Measurements from ENCODE around the gene GRHL1.

The GRHL1 gene

DNA sequence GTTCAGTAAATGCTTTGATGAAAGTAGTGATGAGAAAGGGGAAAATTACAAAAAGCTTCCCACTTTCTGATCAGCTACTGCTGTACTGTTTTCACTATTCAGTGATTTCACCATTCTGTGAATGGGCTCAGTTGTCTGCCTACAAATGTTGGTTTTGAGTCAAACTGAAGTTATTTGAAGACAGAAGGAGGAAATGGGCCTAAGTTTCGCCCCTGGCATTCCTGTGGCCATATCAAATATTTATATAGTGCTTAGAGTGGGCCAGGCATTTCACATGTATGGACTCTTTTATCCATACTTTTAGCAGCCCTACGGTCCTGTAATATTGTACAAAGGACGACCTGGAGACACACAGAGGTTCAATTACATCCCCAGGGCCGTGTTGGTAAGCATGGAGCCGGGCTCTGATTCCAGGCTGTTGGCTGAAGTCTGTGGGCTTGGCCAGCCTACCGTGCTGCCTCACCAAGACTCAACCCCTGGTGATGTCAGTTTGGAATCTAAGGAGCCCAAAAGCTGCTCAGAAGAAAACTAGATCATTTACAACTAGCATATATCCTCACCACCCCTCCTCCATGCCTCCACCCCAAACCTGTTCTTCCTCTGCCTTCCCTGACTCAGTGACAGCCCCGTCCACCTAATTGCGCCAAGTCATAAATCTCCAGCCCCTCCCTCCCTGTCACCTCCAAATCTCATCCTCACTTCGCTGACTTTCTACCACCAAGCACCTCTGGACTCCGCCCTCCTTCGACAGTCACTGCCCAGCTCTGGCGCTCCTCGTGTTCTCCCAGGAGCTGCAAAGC is 10.1 kb upstream of the GRHL1 start:
- no peaks in the 10 kb centered on the region for H3K27me3 ChIP-seq (ENCODE audit: insufficient read depth, low read length, poor library complexity)
- H3K27ac ChIP-seq (ENCODE audit: low read length) = no peak overlapping the region
- ATAC-seq (ENCODE audit: insufficient read depth, low read depth) (no peak), DNase-seq (no peak)
- H3K9me3 ChIP-seq (ENCODE audit: insufficient read depth, low read length, severe bottlenecking) = no peaks in the 10 kb centered on the region
- TF ChIP-seq, protein P1, sequence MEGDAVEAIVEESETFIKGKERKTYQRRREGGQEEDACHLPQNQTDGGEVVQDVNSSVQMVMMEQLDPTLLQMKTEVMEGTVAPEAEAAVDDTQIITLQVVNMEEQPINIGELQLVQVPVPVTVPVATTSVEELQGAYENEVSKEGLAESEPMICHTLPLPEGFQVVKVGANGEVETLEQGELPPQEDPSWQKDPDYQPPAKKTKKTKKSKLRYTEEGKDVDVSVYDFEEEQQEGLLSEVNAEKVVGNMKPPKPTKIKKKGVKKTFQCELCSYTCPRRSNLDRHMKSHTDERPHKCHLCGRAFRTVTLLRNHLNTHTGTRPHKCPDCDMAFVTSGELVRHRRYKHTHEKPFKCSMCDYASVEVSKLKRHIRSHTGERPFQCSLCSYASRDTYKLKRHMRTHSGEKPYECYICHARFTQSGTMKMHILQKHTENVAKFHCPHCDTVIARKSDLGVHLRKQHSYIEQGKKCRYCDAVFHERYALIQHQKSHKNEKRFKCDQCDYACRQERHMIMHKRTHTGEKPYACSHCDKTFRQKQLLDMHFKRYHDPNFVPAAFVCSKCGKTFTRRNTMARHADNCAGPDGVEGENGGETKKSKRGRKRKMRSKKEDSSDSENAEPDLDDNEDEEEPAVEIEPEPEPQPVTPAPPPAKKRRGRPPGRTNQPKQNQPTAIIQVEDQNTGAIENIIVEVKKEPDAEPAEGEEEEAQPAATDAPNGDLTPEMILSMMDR (IDR thresholded peaks at IDR 0.05; ENCODE audit: borderline replicate concordance, extremely low read depth, low read length, poor library complexity, severe bottlenecking) = no peak
- TF ChIP-seq EZH2 (IDR thresholded peaks at IDR 0.05; ENCODE audit: borderline replicate concordance, low read depth, low read length, severe bottlenecking) = no peak
- no peak overlapping the region for H2AFZ ChIP-seq (ENCODE audit: low read depth, low read length)
- no peak overlapping the region for H3K4me2 ChIP-seq (ENCODE audit: insufficient read depth, low read length)
- no peak overlapping the region for H3K9ac ChIP-seq (ENCODE audit: low read depth, low read length)
- no peaks in the 10 kb centered on the region for H4K20me1 ChIP-seq (ENCODE audit: insufficient read depth, low read length)
- no peaks in the 10 kb centered on the region for H3K36me3 ChIP-seq (ENCODE audit: insufficient read depth, low read length)
- H3K4me3 ChIP-seq (ENCODE audit: low read depth in 1 of 2, low read length in 2 of 2) = no peak overlapping the region
- H3K79me2 ChIP-seq (ENCODE audit: insufficient read depth, low read length) = no peaks in the 10 kb centered on the region
- H3K4me1 ChIP-seq (ENCODE audit: insufficient read depth, low read length) = no peaks in the 10 kb centered on the region

GRCh38 chr2:9941996-9942390 is 9.5 kb upstream of the GRHL1 start:
- no peak overlapping the region for H3K4me3 ChIP-seq (ENCODE audit: low read depth in 1 of 2, low read length in 2 of 2)
- H3K79me2 ChIP-seq (ENCODE audit: insufficient read depth, low read length) = no peaks in the 10 kb centered on the region
- ATAC-seq (ENCODE audit: insufficient read depth, low read depth) (no peak), DNase-seq (no peak)
- TF ChIP-seq, protein P1 (IDR thresholded peaks at IDR 0.05; ENCODE audit: borderline replicate concordance, extremely low read depth, low read length, poor library complexity, severe bottlenecking) = no peak
- TF ChIP-seq EZH2 (IDR thresholded peaks at IDR 0.05; ENCODE audit: borderline replicate concordance, low read depth, low read length, severe bottlenecking) = no peak
- H4K20me1 ChIP-seq (ENCODE audit: insufficient read depth, low read length) = no peaks in the 10 kb centered on the region
- no peak overlapping the region for H3K9ac ChIP-seq (ENCODE audit: low read depth, low read length)
- H3K9me3 ChIP-seq (ENCODE audit: insufficient read depth, low read length, severe bottlenecking) = no peaks in the 10 kb centered on the region
- H3K4me2 ChIP-seq (ENCODE audit: insufficient read depth, low read length) = no peak overlapping the region
- H2AFZ ChIP-seq (ENCODE audit: low read depth, low read length) = no peak overlapping the region
- H3K36me3 ChIP-seq (ENCODE audit: insufficient read depth, low read length) = no peaks in the 10 kb centered on the region
- H3K27ac ChIP-seq (ENCODE audit: low read length) = no peak overlapping the region
- no peaks in the 10 kb centered on the region for H3K27me3 ChIP-seq (ENCODE audit: insufficient read depth, low read length, poor library complexity)
- no peaks in the 10 kb centered on the region for H3K4me1 ChIP-seq (ENCODE audit: insufficient read depth, low read length)

- Histone ChIP-seq H3K79me2 (ENCODE audit: insufficient read depth, low read length) (no peaks in the 10 kb centered on the region), H3K27ac (ENCODE audit: low read length) (no peak overlapping the region), H3K4me2 (ENCODE audit: insufficient read depth, low read length) (no peak overlapping the region), H3K4me1 (ENCODE audit: insufficient read depth, low read length) (no peaks in the 10 kb centered on the region), H3K36me3 (ENCODE audit: insufficient read depth, low read length) (no peaks in the 10 kb centered on the region), H3K27me3 (ENCODE audit: insufficient read depth, low read length, poor library complexity) (no peaks in the 10 kb centered on the region), H4K20me1 (ENCODE audit: insufficient read depth, low read length) (no peaks in the 10 kb centered on the region), H2AFZ (ENCODE audit: low read depth, low read length) (no peak overlapping the region), H3K4me3 (ENCODE audit: low read depth in 1 of 2, low read length in 2 of 2) (no peak overlapping the region), H3K9me3 (ENCODE audit: insufficient read depth, low read length, severe bottlenecking) (no peaks in the 10 kb centered on the region), H3K9ac (ENCODE audit: low read depth, low read length) (no peak overlapping the region)
- no peak for ATAC-seq (ENCODE audit: insufficient read depth, low read depth)
- no peak for DNase-seq
- TF ChIP-seq, protein P1 (IDR thresholded peaks at IDR 0.05; ENCODE audit: borderline replicate concordance, extremely low read depth, low read length, poor library complexity, severe bottlenecking) = no peak
Observed at GRCh38 chr2:9944330-9944758, 7.1 kb upstream of the GRHL1 start.

Measured in DND-41 (cell line).